Glutamatergic neuron (in vitro differentiated cells): Measurements from ENCODE around the gene CIC. TPM values are rescaled to one million over a fixed set of nuclear protein-coding genes. Genes with fewer than 3 reads are reported as not detected.
A peak's percentile ranks its signal among the peaks of the same experiment; 100 is the strongest.

Experiments
- DNase-seq: peaks from one replicate; pipeline ENCODE4 v3.0.0; 2022
- H3K27ac Mint-ChIP-seq: one replicate; pipeline ENCODE4 v1.8.0; 2020; ENCODE audit warnings: mild to moderate bottlenecking, mixed read lengths, inconsistent platforms; ENCODE audit not compliant: unreplicated experiment
- H3K27me3 Mint-ChIP-seq: one replicate; pipeline ENCODE4 v1.8.0; 2020; ENCODE audit warnings: mild to moderate bottlenecking, moderate library complexity, mixed read lengths, inconsistent platforms; ENCODE audit not compliant: unreplicated experiment
- H3K36me3 Mint-ChIP-seq: one replicate; pipeline ENCODE4 v1.8.0; 2020; ENCODE audit warnings: mild to moderate bottlenecking, mixed read lengths, inconsistent platforms; ENCODE audit not compliant: unreplicated experiment
- H3K4me1 Mint-ChIP-seq: one replicate; pipeline ENCODE4 v1.8.0; 2020; ENCODE audit warnings: mild to moderate bottlenecking, low read depth, mixed read lengths, inconsistent platforms; ENCODE audit not compliant: unreplicated experiment
- H3K4me3 Mint-ChIP-seq: one replicate; pipeline ENCODE4 v1.8.0; 2020; ENCODE audit warnings: mild to moderate bottlenecking, mixed read lengths, inconsistent platforms; ENCODE audit not compliant: unreplicated experiment
- H3K9me3 Mint-ChIP-seq: one replicate; pipeline ENCODE4 v1.8.0; 2020; ENCODE audit warnings: mild to moderate bottlenecking, moderate library complexity, mixed read lengths, inconsistent platforms; ENCODE audit not compliant: unreplicated experiment
- CTCF ChIP-seq: fragments of 200-600 bp; sonication (generic); IDR thresholded peaks from one replicate; pipeline ENCODE4 v1.5.0; 2021; ENCODE audit not compliant: partially characterized antibody, unreplicated experiment
- total RNA-seq: library from RNA; stranded (reverse); fragmentation: NEBNext Ultra II Directional; extraction: Animal tissue kit (Norgen Biotek cat#: 25700); gene quantifications from one replicate; pipeline ENCODE4 v1.2.1, GENCODE V29; 2021; ENCODE audit not compliant: unreplicated experiment

Gene CIC
- total RNA-seq, 1 donor from 2014 or later, result 150 TPM

GRCh38 chr19:42306646-42307045 lies 37.6 kb downstream of the CIC start:
- H3K27ac Mint-ChIP-seq, result no peak overlapping the region
- H3K36me3 Mint-ChIP-seq, result peaks cover 5% of the 10 kb centered on the region
- no peak for DNase-seq
- H3K4me1 Mint-ChIP-seq, result peaks cover 10% of the 10 kb centered on the region
- H3K27me3 Mint-ChIP-seq, result peaks cover 15% of the 10 kb centered on the region
- H3K4me3 Mint-ChIP-seq, result no peak overlapping the region
- peaks cover 13% of the 10 kb centered on the region for H3K9me3 Mint-ChIP-seq
- TF ChIP-seq CTCF, result no peak

GRCh38 chr19:42309686-42310085 lies 40.6 kb downstream of the CIC start:
- no peak overlapping the region for H3K27ac Mint-ChIP-seq
- no peak for TF ChIP-seq CTCF

GRCh38 chr19:42311657-42312056 lies 42.6 kb downstream of the CIC start:
- H3K4me1 Mint-ChIP-seq, result peaks cover 3% of the 10 kb centered on the region
- no peak for DNase-seq
- H3K27me3 Mint-ChIP-seq, result peaks cover 10% of the 10 kb centered on the region
- peaks cover 5% of the 10 kb centered on the region for H3K36me3 Mint-ChIP-seq
- H3K9me3 Mint-ChIP-seq, result peaks cover 10% of the 10 kb centered on the region
- TF ChIP-seq CTCF, result no peak
- no peak overlapping the region for H3K27ac Mint-ChIP-seq
- peak overlapping the region; percentile 69 for H3K4me3 Mint-ChIP-seq

More at GRCh38 chr19:42309686-42310085, 40.6 kb downstream of the CIC start:
- Mint-ChIP-seq H3K9me3 (peaks cover 11% of the 10 kb centered on the region), H3K27me3 (peaks cover 10% of the 10 kb centered on the region), H3K36me3 (peaks cover 5% of the 10 kb centered on the region), H3K4me1 (peaks cover 2% of the 10 kb centered on the region), H3K4me3 (no peak overlapping the region)
- no peak for DNase-seq

- H3K4me3 Mint-ChIP-seq, result peak overlapping the region; percentile 88
- H3K27ac Mint-ChIP-seq, result no peak overlapping the region
- no peak for DNase-seq
- H3K9me3 Mint-ChIP-seq, result peaks cover 11% of the 10 kb centered on the region
- H3K4me1 Mint-ChIP-seq, result peaks cover 9% of the 10 kb centered on the region
- peaks cover 5% of the 10 kb centered on the region for H3K36me3 Mint-ChIP-seq
- H3K27me3 Mint-ChIP-seq, result peaks cover 7% of the 10 kb centered on the region
- TF ChIP-seq CTCF, result no peak
These were observed 43.3 kb downstream of the CIC start for GRCh38 chr19:42312370-42312769.

GRCh38 chr19:42313096-42313839 lies 44.2 kb downstream of the CIC start, which contains the start of gene TMEM145:
TMEM145 (plus strand) TSS chr19:42313309; CDS start chr19:42313377, 68 bp downstream.
- H3K4me1 Mint-ChIP-seq, result peaks cover 10% of the 10 kb centered on the region
- peak; percentile 79 for DNase-seq
- no peaks in the 10 kb centered on the region for H3K36me3 Mint-ChIP-seq
- no peak for TF ChIP-seq CTCF
- H3K4me3 Mint-ChIP-seq, result peak within 1 kb of the TSS; percentile 88
- H3K9me3 Mint-ChIP-seq, result peaks cover 12% of the 10 kb centered on the region
- peak within 1 kb of the TSS; percentile 5 for H3K27ac Mint-ChIP-seq
- peaks cover 6% of the 10 kb centered on the region for H3K27me3 Mint-ChIP-seq
